GM18858 (cell line): ENCODE results near the gene MOB4.
"Not testable (repeated sequence)": the region's sequence is repeated elsewhere in the genome, so short reads cannot be mapped to it uniquely, and the experiment has no call there.

ENCODE experiments used
- ATAC-seq: cut with Tn5 transposase; IDR thresholded peaks from one replicate; pipeline ENCODE4 v1.9.1; 2021; ENCODE audit not compliant: unreplicated experiment

The MOB4 gene

DNA sequence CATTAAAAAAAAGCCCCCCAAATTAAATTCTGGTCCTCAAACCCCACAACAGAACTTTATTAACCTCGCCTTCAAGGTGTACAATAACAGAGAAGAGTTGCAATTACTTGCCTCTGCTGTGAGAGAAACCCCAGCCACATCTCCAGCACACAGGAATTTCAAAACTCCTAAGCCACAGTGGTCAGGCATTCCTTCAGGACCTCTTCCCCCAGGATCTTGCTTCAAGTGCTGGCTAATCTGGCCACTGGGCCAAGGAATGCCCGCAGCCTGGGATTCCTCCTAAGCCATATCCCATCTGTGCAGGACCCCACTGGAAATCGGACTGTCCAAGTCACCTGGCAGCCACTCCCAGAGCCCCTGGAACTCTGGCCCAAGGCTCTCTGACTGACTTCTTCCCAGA is 64.3 kb downstream of the MOB4 start:
- not testable (repeated sequence) for ATAC-seq

DNA sequence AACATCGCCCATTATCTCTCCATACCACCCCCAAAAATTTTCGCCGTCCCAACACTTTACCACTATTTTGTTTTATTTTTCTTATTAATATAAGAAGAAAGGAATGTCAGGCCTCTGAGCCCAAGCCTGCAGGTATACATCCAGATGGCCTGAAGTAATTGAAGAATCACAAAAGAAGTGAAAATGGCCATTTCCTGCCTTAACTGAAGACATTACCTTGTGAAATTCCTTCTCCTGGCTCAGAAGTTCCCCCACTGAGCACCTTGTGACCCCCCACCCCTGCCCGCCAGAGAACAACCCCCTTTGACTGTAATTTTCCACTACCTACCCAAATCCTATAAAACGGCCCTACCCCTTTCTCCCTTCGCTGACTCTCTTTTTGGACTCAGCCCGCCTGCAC is 71.4 kb downstream of the MOB4 start:
- not testable (repeated sequence) for ATAC-seq

DNA sequence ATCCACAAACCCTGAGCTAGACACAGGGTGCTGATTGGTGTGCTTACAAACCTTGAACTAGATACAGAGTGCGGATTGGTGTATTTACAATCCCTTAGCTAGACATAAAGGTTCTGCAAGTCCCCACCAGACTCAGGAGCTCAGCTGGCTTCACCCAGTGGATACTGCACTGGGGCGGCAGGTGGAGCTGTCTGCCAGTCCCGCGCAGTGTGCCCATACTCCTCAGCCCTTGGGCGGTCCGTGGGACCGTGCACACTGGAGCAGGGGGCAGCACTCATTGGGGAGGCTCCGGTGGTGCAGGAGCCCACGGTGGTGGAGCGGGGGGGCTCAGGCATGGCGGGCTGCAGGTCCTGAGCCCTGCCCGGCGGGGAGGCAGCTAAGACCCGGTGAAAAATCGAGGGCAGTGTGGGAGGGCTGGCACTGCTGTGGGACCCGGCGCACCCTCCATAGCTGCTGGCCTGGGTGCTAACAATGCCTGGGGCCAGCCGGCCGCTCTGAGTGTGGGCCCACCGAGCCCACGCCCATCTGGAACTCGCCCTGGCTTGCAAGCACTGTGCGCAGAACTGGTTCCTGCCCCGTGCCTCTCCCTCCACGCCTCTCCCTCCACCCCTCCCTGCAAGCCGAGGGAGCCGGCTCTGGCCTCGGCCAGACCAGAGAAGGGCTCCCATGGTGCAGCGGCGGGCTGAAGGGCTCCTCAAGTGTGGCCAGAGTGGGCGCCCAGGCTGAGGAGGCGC is 75.6 kb downstream of the MOB4 start:
- no peak for ATAC-seq

DNA sequence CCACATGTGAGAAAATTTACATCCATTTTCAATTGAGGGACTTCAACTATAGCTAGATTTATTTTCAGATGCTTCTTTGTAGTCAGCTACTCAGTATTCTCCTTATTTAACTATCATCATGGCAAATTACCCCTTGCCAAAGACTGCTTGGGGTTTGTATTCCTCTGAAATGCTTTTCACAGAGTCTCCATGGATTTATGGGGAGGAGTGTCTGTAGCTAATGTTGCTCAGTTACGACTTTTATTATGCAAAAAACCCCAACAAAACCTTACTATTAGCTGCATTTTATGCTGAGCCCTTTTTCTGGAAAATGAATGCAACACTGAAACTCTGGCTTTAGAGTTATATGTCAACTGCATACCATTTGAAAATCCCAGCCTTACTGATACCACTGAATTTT is 80.9 kb downstream of the MOB4 start:
- no peak for ATAC-seq

DNA sequence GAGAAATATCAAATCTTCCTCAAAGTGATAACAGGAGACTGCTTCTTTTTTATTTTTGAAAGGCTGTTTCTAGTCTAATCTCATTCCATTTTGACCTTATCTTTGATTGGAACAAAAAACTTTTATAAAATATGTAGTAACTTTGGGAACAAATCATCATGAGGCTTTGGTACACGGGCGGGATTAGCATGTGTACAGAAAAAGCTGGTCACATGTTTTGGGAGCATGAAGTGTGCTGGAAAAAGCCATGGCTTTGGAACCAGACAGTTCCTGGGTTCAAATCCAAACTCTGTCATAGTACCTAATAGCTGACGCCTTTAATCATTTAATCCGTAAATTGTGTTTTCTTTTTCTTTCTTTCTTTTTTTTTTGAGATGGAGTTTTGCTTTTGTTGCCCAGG is 81.3 kb downstream of the MOB4 start:
- ATAC-seq = no peak

DNA sequence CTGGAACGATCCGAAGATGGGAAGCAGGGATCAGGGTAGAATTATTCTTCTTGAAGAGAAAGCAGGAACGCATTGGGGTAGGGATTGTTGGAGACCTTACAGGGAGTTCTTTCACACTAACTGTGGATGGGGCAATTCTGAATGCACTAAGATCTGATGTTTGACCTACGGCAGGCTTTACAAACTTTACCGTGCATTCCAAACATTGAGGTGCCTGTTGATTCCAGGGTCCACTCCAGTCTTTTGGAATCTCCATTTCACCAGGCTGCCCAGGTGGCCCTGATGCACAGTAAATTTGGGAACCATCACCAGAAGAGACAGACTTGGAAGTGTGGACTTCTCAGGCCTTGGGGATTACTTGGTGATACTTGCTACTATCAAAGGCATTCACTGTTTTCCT is 82.6 kb downstream of the MOB4 start:
- no peak for ATAC-seq

DNA sequence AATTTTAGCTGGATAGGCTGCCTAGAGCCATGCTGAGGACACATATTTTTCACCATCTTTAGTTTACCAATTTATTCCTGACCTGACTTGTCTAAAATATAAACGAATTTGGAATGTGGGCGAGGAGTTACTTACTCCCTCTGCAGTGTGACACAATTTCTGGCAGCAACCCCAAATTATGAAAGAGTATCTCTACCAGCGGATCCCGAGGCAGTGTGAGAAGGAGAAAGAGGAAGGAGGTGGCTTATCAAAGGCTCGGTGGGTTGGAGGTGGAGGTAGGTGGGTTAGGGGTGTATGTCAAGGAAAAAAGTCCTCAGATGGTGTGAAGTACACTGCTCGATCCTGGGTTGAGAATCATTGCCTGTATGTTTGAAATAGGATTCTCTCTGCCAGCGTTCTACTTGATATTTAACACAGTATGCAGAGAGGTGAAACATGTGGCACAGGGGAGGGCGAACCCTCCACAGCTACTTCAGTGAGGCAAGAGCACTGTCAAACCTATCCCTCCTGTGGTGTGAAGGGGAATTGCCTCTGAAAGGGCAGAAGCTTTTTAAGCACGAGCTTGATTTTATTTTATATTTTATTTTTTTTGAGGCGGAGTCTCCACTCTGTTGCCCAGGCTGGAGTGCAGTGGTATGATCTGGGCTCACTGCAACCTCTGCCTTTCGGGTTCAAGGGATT is 83.6 kb downstream of the MOB4 start:
- peak; percentile 49 for ATAC-seq

DNA sequence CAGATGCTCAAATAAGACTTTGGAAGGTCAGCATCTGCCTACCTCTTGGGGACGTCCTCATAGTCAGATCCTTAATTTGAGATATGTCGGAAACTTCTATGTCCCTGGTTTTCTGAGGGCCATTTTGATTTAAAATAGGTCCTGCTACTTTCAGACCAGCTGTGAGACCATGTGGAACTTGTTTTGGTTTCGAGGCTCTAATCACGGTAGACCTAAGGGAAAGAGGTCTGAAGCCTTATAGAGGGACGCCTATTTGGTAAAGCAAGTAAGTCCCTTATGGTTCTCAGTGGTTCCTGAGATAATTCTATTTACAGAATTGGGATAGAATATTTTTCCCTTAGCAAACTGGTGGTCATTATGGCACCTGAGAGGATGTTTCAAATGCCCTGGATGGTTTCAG is 84.4 kb downstream of the MOB4 start:
- ATAC-seq = no peak

DNA sequence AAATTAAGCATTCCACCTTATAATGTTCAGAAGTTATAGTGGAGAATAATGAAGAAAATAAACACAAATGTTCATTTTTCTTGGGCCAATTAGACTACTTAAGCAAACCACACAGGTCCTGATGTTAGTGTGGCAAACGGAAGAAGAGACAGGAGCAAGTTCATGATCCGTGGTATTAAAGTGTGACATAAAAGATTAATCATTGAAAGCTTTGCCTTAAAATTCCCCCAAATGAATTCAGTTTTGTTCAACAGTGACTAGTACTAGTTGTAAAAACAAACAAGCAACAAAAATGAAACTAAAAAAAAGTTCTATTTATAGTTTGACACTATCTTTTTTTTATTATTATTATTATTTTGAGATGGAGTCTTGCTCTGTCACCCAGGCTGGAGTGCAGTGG is 85.9 kb downstream of the MOB4 start:
- ATAC-seq = no peak
